Tibial nerve (tissue), 4 donors: ENCODE measurements around the gene ITK.

Experiments
- EP300 ChIP-seq, 2 donors: sonication (generic); formaldehyde crosslinking; IDR thresholded peaks; one replicate each; pipeline ENCODE4 v1.6.1; 2017; ENCODE audit warnings: antibody characterized with exemption in 2 of 2, mild to moderate bottlenecking in 1 of 2
- TF ChIP-seq, protein P1 (sequence below), 5 experiments: fragments of 200-600 bp in 3 of 5; fragments of 450-650 bp in 2 of 5; sonication (generic) in 3 of 5; IDR thresholded peaks; one replicate each; pipeline ENCODE4 v1.5.1; 2016 to 2019; ENCODE audit warnings: antibody characterized with exemption in 5 of 5, mild to moderate bottlenecking in 3 of 5, moderate library complexity in 2 of 5

DNA sequence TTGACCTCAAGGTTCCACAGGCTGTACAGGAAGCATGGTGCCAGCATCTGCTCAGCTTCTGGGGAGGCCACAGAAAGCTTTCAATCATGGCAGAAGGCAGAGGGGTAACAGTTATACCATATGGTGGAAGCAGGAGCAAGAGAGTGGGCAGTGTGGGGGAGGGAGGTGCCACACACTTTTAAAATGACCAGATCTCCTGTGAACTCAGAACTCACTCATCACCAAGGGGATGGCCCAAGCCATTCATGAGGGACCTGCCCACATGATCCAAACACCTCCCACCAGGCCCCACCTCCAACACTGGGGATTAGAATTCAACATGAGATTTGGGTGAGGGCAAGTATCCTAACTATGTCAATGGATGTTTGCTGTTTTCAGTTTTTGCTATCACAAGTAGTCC, 101.5 kb downstream of the ITK start:
- TF ChIP-seq, protein P1, sequence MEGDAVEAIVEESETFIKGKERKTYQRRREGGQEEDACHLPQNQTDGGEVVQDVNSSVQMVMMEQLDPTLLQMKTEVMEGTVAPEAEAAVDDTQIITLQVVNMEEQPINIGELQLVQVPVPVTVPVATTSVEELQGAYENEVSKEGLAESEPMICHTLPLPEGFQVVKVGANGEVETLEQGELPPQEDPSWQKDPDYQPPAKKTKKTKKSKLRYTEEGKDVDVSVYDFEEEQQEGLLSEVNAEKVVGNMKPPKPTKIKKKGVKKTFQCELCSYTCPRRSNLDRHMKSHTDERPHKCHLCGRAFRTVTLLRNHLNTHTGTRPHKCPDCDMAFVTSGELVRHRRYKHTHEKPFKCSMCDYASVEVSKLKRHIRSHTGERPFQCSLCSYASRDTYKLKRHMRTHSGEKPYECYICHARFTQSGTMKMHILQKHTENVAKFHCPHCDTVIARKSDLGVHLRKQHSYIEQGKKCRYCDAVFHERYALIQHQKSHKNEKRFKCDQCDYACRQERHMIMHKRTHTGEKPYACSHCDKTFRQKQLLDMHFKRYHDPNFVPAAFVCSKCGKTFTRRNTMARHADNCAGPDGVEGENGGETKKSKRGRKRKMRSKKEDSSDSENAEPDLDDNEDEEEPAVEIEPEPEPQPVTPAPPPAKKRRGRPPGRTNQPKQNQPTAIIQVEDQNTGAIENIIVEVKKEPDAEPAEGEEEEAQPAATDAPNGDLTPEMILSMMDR (IDR thresholded peaks at IDR 0.05): no peak
- no peak for TF ChIP-seq EP300 (IDR thresholded peaks at IDR 0.05)
